HG03457 (cell line): ENCODE results near the gene ATP8B4.

Experiments
- ATAC-seq: cut with Tn5 transposase; IDR thresholded peaks from one replicate; pipeline ENCODE4 v1.9.1; 2021; ENCODE audit warnings: moderate number of reproducible peaks; ENCODE audit not compliant: unreplicated experiment

ATP8B4 gene

DNA sequence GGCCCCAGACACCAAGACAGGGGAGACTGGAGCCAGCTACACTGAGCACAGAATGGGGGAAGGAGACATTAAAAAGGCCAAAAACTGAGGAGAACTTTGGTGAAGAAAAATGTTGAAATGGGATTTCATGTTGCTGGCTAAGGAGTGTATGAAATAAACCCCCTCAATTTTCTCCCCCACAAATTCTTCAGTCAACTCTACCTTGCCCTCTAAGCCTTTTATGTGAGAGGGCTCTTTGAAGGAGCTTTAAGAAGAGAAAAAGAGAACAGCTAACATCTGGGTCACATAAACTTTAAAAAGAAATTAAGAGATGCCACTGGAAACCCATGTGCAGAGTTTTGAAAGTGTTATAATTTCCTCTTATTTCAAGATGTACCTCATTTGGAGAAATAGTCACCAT, 88.6 kb downstream of the ATP8B4 start:
- ATAC-seq = no peak

DNA sequence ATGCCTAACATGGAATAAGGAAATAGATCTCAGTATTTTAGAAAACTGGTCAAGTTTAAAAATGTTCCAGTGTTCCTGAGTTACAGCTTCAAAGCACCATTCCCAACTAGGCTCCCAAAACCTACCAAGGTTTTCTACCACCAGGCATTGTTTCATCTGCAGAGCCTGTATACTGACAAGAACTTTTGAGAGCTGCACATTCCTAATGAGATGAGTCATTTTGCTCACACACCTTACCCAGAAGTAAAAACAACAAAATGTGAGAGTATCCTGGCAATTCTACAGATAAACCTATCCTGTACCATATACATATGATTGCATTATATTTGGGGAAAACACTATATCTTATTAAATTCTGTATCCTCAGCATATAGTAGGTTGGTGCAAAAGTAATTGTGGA, 90.7 kb downstream of the ATP8B4 start:
- ATAC-seq = no peak

DNA sequence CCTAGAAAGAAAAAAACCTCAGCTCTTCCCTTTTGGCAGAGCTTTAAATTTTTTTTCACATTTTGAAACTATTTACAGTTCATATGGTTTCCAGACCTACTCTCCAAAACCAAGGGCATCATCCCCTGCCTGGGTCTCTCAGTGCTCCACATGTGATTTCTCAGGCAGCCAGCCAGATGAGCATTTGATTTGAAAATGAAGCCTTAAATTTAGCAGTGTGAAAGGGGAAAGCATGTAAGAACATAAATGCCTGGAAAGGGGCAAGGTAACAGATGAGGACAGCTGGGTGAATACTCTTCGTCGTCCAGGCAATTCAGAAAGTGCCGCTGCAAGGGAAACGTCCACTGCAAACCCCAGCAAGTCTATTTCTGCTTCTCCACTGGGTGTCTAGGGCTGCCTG, 94.8 kb downstream of the ATP8B4 start:
- no peak for ATAC-seq

DNA sequence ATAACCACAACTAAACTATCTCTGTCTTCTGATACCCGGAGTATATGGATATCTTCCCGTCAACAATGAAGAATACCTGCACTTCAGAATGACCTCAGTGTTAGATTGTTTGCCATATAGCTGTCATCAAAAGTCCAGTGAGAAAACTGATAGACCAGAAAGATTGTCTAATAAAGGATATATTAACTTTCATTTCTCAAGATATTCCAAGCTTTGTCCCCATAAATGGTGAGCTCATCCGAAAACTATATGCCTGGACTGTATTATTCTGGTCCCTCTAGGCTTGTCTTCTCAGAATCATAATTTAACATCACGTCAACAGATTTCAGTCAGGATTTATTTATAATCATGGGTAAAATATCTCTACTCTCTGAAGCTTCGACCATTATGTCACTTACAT, 100.5 kb downstream of the ATP8B4 start:
- no peak for ATAC-seq

DNA sequence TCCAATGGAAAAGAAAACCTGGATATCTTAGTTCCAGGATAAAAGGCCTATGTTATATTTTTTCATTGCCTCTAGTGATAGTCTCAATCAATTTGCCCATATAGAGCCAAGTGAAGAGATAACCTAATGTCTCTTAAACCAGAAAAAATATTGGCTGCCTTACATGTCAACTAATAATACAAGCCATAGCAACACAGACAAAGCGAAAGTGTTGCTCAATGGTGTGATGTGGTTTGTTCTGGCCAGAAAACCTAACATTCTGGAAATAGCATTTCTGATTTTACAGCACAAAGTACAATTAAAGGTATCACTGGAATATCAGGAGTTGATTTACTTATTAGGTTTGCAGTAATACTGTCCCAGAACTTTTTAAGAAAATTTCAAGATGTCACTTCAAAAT, 101.5 kb downstream of the ATP8B4 start:
- ATAC-seq = no peak

DNA sequence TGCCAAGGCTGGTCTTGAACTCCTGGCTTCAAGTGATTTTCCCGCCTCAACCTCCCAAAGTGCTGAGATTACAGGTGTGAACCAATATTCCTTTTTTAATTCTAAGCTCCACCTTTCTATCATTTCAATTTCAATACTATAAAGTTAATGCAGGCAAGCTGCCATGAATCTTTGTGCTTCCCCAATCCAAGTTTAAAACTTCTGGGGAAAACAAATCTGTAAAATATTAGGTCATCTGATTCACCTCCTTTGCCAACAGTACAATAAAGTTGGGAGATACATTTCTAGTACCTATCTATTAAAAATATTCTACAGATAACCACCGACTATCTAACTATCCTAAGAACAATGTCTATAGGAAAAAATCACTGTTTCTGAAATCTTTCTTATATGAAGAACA, 102.1 kb downstream of the ATP8B4 start:
- no peak for ATAC-seq

DNA sequence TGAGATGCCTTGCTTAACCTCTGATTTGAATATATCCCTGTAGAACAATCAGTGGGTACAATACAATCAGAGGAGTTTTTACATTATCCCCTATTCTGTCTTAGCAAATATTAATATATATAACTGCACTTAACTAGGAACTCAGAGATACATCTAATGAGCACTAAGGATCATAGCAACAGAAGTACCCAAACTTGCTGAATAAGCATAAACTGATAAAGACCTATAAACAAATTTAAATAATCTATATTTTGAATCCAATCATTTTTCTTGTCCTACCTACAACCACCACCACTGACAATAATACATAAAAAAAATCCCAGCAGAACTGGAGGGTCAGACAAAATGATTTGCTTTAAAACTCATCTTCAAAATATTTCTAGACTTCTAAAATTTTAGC, 106.2 kb downstream of the ATP8B4 start:
- ATAC-seq = no peak

DNA sequence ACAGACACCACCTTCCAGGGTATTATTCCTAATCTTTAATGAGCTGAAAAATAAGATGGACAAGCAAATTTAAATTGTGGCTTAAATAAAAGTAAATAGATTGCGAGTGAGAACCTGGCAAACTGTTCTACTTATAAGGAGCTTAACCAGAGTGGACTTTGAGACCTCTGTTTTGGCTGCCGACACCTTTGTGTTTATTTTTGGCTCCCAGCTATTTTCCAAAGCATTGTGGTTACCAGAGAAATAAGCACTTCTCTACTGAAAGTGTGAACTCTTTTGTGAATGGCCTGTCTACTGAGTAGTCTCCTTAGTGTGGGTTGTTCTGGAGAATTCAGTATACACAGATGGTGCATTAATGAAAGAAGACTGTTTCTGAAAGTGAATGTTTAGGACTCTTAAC, 109.4 kb downstream of the ATP8B4 start:
- ATAC-seq = no peak

DNA sequence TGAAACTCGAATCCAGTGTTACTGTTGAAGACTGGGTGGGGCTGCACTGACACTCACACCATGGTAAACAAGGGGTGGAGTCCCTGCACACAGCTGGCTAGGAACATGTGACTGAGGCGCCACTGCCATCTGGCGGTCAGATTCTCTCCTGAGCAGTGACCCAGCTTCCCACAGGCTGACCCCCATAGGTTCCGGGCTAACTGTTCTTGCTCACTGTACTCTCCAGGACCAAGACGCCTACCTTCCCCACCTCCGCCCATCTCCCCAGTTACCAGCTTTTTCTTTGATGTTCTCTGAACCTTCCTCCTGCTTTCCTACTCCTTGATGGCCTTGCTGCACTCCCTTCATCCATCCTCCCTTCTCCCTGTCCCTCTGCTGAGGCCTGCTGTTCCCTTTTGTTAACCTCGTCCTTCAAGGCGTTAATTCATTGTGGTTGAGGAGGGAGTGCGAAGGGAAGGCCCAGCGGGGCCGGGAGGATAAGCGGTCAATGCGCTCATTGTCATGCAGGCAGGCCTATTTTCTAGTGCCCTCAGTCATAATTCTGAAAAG, 115.2 kb downstream of the ATP8B4 start:
- peak; percentile 98 for ATAC-seq

DNA sequence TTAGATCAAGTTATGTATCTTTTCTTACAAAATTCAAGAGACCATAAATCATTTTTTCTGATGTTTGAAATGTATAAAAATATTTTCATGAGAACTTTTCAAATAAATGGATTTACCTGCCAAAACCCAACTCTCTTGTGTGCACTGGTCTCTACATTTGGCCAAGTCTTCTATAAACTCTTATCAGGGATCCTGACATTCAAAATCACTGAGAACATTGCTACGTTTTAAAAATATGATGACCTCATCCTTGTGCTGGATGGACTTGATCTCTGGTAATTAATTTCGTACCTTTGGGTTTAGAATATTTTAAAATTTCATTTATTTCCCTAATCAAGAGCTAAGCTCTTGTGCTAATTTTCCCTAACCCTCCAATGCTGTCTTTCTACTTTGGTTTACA, 127.4 kb downstream of the ATP8B4 start:
- no peak for ATAC-seq

DNA sequence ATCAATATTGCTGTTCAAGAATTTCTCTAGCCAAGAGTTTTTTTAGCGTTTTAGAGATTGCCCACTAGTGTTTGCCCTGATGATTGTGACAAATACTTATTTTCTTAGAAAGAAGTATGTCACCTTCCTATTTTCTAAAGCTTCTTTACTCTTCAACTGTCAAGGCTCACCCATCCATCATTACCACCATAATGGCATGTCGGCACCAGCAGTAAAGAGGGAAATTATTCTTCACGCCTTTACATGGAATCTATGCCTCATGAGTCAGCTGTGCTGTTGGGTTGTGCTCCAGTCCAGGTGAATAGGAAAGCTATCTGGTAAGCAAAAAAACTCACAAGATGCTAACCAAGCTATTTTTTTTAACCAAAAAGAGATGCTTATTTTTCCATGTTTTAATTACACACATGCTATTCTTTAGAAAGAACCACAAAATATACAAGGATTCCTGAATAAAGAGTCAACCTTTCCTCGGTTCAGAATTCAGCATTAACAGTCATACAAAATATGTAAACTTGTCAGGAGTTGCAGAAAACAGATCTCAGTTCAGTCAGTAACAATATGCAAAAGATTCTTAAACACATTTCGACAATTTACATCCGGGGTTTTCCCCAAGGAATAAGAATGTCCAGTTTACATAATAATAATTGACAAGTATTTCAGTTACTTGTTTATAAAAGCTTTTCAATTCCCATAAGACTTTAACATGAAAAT, 128.0 kb downstream of the ATP8B4 start:
- ATAC-seq = no peak

DNA sequence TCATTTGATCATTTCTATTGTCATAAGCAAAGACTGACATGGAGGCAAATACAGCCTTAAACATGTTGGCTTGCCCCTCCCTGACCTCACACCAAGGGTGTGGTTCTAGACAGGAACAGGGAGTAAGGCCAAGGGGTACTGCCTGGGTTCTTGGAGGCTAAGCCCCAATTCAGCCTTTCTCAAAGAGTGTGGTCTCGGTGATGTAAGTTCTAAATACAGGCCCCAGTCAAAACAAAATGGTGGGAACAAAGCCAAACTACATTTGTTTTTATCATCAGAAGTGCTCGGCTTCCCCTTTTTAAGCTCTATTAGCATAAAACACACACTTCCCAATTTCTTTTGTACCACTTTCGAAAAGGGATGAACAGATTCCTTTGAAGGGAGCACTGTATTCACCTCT, 129.5 kb downstream of the ATP8B4 start:
- ATAC-seq = no peak

DNA sequence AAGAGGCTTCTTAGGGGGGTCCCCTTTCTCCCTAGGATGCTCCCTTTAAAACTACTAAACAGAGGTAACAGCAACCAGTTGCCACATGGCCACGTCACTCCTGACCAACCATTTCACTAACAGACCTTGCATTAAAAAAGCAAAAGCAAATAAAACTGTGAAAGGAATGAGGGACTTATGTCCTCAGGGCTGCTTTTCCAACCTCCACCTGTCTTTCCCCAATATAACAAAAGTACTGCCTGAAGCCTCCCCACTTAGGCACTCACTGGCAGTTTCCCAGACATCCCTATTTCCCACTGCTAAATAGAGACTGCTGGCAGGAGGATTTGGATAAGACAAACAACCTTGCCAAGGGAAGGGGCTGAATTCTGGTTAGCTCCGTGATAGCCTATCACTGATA, 130.3 kb downstream of the ATP8B4 start:
- ATAC-seq = no peak

DNA sequence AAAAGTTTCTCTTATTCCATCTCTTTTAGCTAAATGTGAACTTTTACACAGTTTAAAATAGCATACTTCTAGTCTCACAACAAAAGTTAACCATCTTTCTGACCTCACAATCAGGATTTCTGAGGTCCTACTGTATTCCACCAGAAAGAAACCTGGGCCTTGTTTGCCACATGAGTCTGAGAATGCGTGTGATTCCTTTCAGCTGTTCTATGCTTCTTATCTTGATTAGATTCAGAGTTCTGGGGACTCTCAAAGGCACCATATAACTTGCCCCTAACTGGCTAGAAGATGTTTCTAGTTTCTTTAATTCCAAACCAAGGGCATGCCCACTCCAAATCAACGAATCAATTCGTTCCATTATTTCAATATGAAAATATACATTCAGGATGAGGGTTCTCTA, 131.1 kb downstream of the ATP8B4 start:
- no peak for ATAC-seq

DNA sequence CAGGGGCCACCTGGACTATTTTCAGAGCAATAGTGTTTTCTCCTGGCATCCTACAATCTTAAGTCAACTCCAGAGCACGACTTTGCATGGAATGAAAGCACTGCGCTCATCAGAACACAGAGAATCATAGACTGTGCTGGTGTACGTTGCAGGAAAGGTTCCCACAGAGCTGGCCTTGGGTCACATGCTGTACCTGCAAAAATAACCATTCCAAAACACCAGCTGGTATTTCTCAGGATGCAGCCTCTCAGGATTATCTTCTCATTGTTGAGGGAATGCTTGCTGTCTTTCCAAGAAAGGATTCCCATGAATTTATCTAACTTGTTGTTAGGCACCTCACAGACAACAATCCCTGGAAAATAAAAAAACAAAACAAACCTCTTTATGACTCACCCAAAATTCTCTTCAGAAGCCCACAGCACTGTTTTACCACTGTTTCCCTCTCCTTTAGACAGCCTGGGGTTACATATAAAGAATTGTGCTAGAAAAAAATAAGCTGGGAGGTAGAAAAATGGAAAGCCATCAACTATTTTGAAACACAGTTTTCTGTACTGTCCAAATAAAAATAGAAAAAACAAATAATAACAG, 131.7 kb downstream of the ATP8B4 start:
- ATAC-seq = no peak

DNA sequence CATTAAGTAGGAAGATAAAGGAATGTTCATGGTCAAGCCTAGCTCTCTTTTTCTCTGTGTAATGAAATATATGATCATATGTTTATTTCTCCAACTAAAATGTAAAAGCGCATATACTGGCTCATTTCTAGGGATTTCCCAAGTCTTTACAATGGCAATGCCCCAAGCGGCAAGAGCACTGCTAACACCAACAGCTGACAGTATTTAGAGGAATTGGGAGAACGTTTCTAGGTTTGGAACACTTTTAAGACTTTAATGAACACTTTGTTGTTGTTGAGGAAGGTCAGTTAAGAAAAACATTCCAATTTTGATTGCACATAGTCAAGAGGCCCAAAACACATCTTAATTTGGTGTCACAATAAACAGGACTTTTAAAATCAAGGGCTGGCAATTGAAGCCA, 132.7 kb downstream of the ATP8B4 start:
- ATAC-seq = no peak

DNA sequence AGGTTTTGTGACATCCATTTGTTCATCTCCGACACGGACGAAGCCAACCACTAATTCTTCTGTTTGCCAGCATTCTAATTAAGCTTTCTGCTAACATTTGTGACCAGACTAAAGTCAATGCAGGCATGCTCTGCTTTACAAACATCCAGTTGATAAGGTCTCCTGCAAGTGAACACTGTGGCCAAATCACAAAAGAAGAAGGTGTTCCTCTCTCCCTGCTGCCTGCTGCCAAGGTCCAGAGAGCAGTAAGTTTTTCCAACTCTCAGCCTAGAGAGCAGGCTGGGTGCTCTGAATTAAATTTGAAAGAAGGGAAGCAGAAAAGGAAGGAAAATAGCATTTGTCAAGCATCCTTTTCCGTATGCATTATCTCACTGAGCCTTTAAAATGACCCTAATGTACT, 133.6 kb downstream of the ATP8B4 start:
- no peak for ATAC-seq

DNA sequence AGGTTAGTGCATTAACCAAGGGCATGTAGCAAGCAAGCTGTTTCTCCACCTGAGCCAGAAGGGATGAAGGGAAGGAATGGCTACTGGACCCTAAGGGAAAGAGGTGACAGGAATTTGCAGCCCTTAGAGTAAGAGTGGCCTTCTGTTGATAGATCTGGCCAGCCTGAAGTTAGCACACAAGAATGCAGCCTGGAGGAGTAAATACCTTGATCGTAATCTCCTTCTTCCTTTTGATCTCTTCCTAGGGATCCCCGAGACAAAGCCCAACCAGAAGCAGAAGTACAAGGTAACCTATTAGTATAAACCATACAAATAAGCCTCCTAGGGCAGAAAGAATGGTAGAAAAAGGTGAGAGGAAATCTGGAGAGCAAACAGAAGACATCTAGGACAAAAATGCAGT, 134.6 kb downstream of the ATP8B4 start:
- no peak for ATAC-seq

DNA sequence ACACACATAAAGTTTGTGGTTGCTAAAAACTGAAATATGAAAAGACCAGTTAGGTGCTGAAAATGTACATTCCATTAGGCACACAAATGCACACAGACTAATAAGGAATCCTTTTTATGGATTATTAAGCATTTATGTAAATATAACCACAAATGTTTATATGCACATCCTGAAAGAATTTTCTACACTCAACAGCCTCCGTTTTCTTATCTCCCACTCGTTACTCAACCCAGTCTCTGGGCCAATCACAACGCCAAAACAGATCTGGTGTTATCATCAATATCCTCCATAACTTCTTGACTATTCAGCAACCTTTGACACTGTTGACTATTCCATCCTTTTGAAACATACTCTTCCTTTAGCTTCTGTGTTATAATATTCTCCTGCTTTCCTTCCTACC, 136.4 kb downstream of the ATP8B4 start:
- ATAC-seq = no peak

DNA sequence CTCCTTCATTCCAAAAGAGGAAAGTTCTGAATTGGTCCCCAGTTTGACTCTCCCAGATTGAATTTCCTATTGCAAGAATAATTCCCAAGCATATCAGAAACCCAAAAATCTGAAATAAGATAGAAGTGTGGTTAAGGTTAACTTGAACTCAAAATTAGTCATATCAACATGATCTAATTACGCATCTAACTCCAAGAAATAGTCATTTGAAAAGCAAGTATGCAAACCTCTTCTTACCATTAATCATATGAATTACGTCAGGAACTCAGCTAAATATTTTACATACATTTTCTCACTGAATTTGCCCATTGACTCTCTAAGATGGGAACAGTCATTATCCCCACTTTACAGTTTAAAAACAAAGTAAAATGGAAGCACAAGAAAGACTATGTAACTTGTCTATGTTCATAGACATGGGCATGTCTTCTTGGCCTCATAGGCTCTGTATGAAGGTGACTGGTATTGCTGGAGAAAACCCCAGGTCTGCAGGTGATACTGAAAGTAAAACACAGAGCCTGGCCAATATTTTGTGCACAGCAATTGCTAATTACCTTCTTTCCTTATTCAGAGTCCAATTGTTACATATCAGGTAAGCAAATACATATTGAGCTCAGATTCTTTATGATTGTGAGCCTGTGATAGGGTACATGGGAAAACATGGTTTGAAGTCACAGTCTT, 139.2 kb downstream of the ATP8B4 start:
- ATAC-seq = no peak

DNA sequence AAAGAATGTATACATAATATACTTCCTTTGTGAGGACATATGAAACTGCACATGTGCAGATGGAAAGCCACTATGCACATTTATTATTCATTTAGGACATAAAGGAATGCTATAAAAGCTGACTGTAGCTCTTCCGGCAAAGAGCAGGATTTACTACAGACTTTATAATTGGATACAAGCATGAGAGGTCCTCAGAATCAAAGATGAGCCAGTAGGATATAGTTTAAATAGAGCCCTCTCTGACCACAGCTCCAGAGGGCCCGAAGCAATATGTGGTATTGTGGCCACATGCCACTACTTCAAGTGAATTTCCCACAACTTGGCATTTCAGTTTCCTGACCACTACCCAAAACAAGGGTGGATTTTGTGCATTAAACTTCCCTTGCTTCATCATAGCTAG, 140.9 kb downstream of the ATP8B4 start:
- ATAC-seq = no peak

DNA sequence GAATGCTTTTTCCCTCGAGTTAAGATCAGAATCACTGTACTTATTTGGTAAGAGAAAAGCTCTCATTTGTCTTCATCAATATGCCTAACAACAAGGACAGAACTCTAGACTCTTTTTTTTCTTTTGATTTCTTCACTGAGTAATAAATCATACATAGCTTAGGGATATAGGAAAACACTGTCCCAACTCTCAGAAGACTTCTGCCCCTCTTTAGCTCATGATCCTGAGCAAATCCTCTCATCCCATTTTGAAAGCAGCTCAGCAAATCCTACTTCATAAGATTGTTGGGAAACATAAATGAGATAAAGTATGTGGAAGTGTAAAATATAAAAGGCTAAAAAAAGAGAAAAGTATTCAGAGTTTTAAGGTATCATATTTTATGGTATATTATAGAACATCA, 141.7 kb downstream of the ATP8B4 start:
- ATAC-seq = no peak
